DND-41 (cell line): ENCODE results near the gene LAG3.

ENCODE experiments used
- EZH2 ChIP-seq: IDR thresholded peaks from 3 replicates; pipeline ENCODE4 v1.6.1; 2012; ENCODE audit warnings: borderline replicate concordance, low read depth, mild to moderate bottlenecking, moderate library complexity, low read length, inconsistent platforms; ENCODE audit not compliant: severe bottlenecking
- TF ChIP-seq, protein P1 (sequence below): IDR thresholded peaks from 2 replicates; pipeline ENCODE4 v1.5.1; 2012; ENCODE audit warnings: borderline replicate concordance, low read length, moderate library complexity, mild to moderate bottlenecking; ENCODE audit not compliant: poor library complexity, severe bottlenecking; ENCODE audit errors: extremely low read depth

DNA sequence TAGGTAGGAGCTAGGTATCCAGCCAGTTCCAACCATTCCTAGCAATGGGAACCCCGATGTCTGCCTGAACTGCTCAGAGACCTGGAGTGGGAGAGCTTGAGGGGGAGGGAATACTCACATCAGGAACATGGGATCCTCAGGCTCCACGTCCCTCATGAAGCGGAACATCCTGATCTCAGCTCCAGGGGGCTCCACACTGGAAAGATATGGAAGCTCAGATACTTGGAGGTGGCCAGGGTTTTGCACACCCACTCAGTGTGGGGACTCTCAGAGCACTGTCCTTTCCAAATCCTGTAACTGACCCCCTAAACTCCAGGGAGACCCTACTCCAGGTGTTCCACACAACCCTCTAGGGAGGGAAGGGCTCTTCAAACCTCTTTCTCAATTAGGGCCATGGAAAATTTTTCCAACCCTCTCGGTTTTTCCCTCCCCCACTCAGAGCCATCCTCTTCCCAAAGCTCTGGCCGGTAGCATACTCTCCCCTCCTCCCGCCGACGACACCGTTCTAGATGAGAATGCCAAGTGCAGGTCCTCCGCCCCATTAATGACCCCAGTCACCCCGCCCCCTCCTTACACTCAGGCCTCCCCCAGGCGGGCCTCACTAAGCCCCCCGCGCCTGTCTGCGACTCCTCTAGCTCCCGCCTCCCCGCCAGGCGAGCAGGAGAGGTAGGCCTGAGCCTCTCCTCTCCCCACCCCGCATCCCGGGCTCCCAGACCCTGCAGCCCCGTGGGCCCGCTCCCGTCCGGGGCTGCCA is 20.0 kb upstream of the LAG3 start:
- TF ChIP-seq, protein P1, sequence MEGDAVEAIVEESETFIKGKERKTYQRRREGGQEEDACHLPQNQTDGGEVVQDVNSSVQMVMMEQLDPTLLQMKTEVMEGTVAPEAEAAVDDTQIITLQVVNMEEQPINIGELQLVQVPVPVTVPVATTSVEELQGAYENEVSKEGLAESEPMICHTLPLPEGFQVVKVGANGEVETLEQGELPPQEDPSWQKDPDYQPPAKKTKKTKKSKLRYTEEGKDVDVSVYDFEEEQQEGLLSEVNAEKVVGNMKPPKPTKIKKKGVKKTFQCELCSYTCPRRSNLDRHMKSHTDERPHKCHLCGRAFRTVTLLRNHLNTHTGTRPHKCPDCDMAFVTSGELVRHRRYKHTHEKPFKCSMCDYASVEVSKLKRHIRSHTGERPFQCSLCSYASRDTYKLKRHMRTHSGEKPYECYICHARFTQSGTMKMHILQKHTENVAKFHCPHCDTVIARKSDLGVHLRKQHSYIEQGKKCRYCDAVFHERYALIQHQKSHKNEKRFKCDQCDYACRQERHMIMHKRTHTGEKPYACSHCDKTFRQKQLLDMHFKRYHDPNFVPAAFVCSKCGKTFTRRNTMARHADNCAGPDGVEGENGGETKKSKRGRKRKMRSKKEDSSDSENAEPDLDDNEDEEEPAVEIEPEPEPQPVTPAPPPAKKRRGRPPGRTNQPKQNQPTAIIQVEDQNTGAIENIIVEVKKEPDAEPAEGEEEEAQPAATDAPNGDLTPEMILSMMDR, result no peak
- no peak for TF ChIP-seq EZH2
